Loucy (cell line): ENCODE results near the gene JAM3.

Source experiments
- EZH2phosphoT487 ChIP-seq: fragments of 200-600 bp; IDR thresholded peaks from 2 replicates; pipeline ENCODE4 v1.6.1; 2018; ENCODE audit warnings: antibody characterized with exemption, mild to moderate bottlenecking, moderate library complexity, borderline replicate concordance
- TF ChIP-seq, protein P1 (sequence below): fragments of 200-600 bp; sonication (generic); conservative IDR thresholded peaks from 2 replicates; pipeline ENCODE4 v1.5.1; 2014; ENCODE audit warnings: mild to moderate bottlenecking, antibody characterized with exemption, low read length

DNA sequence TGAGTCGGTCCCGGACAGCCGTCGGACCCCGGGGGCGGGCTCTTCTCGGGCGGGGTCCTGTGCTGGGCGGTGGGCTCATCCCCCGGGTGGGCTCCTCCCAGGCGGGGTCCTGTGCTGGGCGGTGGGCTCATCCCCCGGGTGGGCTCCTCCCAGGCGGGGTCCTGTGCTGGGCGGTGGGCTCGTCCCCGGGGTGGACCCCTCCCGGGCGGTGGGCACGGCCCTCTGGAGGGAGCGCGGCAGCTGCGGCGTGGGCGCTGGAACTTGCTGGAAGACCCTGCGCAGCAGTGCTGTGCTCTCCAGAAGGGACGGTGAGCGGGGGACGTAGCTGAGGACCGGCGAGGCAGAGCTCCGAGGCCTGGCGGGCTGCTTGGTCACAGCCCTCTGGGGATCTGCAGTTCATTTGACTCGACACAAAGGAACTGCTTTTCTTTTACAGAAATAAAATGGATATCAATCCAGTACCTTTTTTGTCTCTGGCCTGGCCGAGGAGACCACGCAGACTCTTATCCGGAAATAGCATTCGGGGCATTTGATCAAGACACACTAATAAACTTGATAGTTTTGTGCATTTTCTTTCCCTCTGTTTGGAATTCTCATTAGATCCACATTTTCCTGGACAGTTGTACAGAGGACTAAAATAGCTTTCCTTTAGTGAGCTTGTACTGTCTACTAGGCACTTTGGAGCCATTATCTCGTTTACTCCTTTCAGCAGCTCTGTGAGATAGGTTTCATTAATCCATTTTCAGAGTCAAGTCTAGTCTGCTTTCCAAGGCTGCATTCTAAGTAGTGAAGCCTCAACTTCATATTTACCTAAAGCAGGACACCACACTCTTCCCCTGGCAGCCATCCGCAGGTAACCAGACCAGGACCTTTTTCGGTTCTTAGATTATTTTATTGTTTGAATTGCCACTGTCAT lies 812 bp downstream of the JAM3 start:
- TF ChIP-seq, protein P1, sequence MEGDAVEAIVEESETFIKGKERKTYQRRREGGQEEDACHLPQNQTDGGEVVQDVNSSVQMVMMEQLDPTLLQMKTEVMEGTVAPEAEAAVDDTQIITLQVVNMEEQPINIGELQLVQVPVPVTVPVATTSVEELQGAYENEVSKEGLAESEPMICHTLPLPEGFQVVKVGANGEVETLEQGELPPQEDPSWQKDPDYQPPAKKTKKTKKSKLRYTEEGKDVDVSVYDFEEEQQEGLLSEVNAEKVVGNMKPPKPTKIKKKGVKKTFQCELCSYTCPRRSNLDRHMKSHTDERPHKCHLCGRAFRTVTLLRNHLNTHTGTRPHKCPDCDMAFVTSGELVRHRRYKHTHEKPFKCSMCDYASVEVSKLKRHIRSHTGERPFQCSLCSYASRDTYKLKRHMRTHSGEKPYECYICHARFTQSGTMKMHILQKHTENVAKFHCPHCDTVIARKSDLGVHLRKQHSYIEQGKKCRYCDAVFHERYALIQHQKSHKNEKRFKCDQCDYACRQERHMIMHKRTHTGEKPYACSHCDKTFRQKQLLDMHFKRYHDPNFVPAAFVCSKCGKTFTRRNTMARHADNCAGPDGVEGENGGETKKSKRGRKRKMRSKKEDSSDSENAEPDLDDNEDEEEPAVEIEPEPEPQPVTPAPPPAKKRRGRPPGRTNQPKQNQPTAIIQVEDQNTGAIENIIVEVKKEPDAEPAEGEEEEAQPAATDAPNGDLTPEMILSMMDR = no peak
- no peak for TF ChIP-seq EZH2phosphoT487
